22Rv1 (cell line): ENCODE data around the gene GPN2.
"Not testable (repeated sequence)": the region's sequence is repeated elsewhere in the genome, so short reads cannot be mapped to it uniquely, and the experiment has no call there.

ENCODE experiments used
- H3K27ac ChIP-seq: fragments of 450-650 bp; 2 replicates; pipeline ENCODE4 v1.5.1; 2017
- ZFX ChIP-seq: fragments of 450-650 bp; IDR thresholded peaks from 2 replicates; pipeline ENCODE4 v1.6.1; 2017; ENCODE audit warnings: antibody characterized with exemption, borderline replicate concordance
- TF ChIP-seq, protein P1 (sequence below): fragments of 450-650 bp; IDR thresholded peaks from 2 replicates; pipeline ENCODE4 v1.5.1; 2017; ENCODE audit warnings: mild to moderate bottlenecking

The GPN2 gene

DNA sequence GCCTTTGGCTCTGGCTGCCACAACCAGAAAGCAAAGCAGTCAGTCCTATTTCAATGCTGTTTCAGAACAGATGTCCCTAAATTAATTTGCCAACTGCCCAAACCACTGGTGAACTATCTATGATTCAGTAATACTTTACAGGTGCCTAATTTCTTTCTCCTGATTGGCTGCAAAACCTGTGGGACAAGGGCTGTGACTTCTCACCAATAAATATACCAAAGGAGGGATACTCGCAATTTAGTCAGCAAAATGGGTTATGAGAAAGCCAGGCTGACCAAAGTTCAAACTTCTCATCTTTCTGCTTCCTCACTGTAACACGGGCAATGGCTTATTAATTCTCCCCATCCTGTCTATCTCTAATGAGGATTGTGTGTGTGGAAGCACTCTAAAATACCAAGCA, 12.8 kb downstream of the GPN2 start:
- H3K27ac ChIP-seq: peak overlapping the region; percentile 23
- TF ChIP-seq ZFX: no peak
- TF ChIP-seq, protein P1, sequence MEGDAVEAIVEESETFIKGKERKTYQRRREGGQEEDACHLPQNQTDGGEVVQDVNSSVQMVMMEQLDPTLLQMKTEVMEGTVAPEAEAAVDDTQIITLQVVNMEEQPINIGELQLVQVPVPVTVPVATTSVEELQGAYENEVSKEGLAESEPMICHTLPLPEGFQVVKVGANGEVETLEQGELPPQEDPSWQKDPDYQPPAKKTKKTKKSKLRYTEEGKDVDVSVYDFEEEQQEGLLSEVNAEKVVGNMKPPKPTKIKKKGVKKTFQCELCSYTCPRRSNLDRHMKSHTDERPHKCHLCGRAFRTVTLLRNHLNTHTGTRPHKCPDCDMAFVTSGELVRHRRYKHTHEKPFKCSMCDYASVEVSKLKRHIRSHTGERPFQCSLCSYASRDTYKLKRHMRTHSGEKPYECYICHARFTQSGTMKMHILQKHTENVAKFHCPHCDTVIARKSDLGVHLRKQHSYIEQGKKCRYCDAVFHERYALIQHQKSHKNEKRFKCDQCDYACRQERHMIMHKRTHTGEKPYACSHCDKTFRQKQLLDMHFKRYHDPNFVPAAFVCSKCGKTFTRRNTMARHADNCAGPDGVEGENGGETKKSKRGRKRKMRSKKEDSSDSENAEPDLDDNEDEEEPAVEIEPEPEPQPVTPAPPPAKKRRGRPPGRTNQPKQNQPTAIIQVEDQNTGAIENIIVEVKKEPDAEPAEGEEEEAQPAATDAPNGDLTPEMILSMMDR: no peak

DNA sequence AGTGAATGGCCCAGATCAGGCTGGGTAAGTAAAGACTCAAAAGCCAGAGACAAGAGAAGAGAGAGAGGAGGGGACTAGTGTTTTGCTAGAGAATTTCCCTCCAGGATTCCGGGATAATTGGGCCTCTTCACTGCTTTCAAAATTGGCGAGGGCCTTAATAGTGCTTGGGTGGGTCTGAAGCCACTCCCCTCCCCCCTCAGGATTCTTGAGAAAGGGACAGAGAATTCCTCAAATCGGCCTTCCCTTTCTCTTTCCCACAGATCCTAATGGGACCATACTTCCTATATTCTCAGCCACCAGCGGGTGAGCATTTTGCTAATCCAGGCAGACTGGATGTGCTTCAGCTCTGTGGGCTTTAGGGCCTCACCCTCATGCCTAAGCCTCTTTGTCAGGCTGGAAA, 15.2 kb downstream of the GPN2 start:
- H3K27ac ChIP-seq: no peak overlapping the region
- no peak for TF ChIP-seq ZFX
- TF ChIP-seq, protein P1: no peak

GRCh38 chr1:26873097-26873496, 17.0 kb downstream of the GPN2 start:
- H3K27ac ChIP-seq: not testable (repeated sequence)

DNA sequence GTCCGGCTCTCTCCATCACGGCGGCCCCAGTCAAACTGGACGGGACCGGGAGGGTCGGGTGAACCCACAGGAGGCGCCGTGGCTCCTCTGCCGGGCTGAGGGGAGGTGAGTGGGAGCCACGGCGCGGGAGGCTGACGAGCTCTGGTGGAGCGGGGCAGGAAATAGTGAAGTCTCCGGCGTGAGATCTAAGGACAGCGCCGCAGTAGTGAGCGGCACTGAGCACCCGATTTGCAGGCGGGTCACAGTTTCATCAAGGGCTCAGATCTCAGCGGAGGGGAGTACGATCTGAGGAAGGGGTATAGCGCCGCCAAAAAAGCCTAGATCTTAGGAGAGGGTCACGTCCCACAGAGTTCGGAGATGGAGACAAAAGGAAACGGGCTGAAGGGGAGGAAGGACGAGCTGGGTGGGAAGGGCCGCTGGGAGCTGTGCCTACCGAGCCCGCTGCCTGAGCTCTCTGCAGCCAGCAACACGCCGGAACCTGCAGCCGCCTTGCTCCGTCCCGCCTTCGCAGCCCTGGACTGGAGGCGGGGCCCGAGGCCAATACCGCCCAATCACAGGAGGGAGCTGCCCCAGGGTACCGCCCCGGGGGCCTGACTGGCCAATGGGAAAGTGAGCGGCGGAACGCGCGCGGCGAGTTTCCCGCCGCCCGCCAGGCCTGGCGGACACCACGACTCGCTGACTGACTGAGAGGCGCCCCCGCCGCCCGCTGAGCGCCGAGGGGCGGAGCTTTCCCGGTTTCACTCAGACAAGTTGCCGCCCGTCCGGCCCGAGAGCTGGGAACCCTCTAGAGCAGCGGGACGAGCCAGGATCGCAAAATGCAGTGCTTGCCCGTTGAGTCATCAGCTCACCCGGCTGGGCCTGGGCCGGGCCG, 25.2 kb downstream of the GPN2 start:
- H3K27ac ChIP-seq: peak overlapping the region; percentile 99
- TF ChIP-seq ZFX: no peak
- TF ChIP-seq, protein P1: no peak

DNA sequence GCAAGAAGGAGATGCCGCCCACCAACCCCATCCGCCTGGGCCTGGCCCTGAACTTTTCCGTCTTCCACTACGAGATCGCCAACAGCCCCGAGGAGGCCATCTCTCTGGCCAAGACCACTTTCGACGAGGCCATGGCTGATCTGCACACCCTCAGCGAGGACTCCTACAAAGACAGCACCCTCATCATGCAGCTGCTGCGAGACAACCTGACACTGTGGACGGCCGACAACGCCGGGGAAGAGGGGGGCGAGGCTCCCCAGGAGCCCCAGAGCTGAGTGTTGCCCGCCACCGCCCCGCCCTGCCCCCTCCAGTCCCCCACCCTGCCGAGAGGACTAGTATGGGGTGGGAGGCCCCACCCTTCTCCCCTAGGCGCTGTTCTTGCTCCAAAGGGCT, 26.4 kb downstream of the GPN2 start:
- TF ChIP-seq, protein P1: no peak
- TF ChIP-seq ZFX: no peak
- H3K27ac ChIP-seq: peak overlapping the region; percentile 99

GRCh38 chr1:26862781-26863684, 27.1 kb downstream of the GPN2 start, which contains the start of gene SFN:
TSS of gene SFN (plus strand) at chr1:26863149. CDS start at chr1:26863213, 64 bp downstream.
- H3K27ac ChIP-seq: peak within 1 kb of the TSS; percentile 99
- TF ChIP-seq, protein P1: peak; percentile 61
- TF ChIP-seq ZFX: no peak

DNA sequence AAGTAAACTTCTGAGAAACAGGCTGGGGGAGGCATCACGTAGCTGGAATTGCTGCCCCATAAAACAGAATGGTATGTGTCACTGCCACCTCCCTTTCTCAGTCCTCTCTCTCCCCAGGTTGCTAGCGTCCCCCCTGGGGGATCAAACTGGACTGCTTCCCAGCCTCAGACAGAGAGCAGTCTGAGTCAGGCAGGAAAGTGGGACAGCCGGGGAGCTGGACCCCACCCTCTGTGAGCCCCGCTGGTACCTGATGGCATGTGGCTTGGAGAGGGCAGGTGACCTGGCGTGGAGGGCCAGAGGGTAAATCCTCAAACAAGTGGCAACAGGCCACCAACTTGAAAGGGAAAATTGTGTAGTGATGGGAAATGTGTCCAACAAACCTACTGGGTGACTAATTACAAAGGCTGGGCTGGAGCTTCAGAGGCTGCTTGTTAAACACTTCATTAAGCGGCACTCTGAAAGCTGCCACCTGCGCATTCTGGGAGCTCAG, 28.1 kb downstream of the GPN2 start:
- TF ChIP-seq ZFX: no peak
- TF ChIP-seq, protein P1: no peak
- peak overlapping the region; percentile 99 for H3K27ac ChIP-seq
